Rectal smooth muscle tissue (tissue), 1 donor: Measurements from ENCODE around the gene MRPL57.

Source experiments
- H3K27ac ChIP-seq: one replicate; pipeline ENCODE4 v1.7.0; 2013; ENCODE audit warnings: low read depth, low read length, inconsistent platforms
- H3K27me3 ChIP-seq: one replicate; pipeline ENCODE4 v1.7.0; 2013; ENCODE audit warnings: low read length; ENCODE audit not compliant: control insufficient read depth, insufficient read depth
- H3K36me3 ChIP-seq: one replicate; pipeline ENCODE4 v1.7.0; 2013; ENCODE audit warnings: low read length; ENCODE audit not compliant: control insufficient read depth, insufficient read depth
- H3K4me1 ChIP-seq: one replicate; pipeline ENCODE4 v1.7.0; 2013; ENCODE audit warnings: low read length; ENCODE audit not compliant: control insufficient read depth, insufficient read depth
- H3K4me3 ChIP-seq: one replicate; pipeline ENCODE4 v1.7.0; 2013; ENCODE audit warnings: low read length
- H3K9ac ChIP-seq: one replicate; pipeline ENCODE4 v1.7.0; 2013; ENCODE audit warnings: low read length

Gene MRPL57

DNA sequence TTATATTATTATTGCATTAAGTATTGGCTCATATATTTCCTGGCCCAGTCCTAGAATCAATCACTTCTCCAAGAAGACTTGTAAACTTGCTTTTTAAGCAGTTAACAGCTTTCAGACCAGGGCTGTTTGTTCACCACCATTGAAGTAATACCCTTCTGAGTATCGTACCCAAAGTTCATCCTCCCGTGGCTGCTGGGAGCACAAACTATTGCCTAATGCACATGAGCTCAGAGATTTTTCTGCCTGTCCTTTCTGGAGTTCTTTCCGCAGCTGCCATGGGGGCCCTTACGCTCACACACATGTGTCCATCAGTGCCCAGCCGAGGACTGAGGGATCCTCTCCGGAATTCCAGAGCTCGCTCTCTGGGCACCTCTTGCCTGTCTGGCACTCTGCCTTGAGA lies 51.5 kb downstream of the MRPL57 start:
- Histone ChIP-seq H3K4me3 (no peak overlapping the region), H3K27ac (no peak overlapping the region), H3K9ac (no peak overlapping the region), H3K27me3 (no peaks in the 10 kb centered on the region), H3K4me1 (no peaks in the 10 kb centered on the region), H3K36me3 (no peaks in the 10 kb centered on the region)
